Smooth muscle cell (in vitro differentiated cells): ENCODE data around the gene MYOM3. TPM values are rescaled to one million over a fixed set of nuclear protein-coding genes. Genes with fewer than 3 reads are reported as not detected.

Experiments
- DNase-seq: peaks from one replicate; lab custom pipeline; 2025; ENCODE audit not compliant: unreplicated experiment; lab: John Stamatoyannopoulos, UW
- H2AFZ ChIP-seq: fragments of 200-600 bp; sonication (generic); 2 replicates; pipeline ENCODE4 v1.6.0; 2016; ENCODE audit warnings: antibody characterized with exemption, low read depth, mild to moderate bottlenecking
- H3F3A ChIP-seq: fragments of 200-600 bp; sonication (generic); 2 replicates; pipeline ENCODE4 v1.6.0; 2017; ENCODE audit warnings: antibody characterized with exemption, low read depth
- H3K27ac ChIP-seq: fragments of 200-600 bp; sonication (generic); 2 replicates; pipeline ENCODE4 v1.5.1; 2016; ENCODE audit warnings: low read depth, mild to moderate bottlenecking
- H3K27me3 ChIP-seq: fragments of 200-600 bp; sonication (generic); 2 replicates; pipeline ENCODE4 v1.6.1; 2016; ENCODE audit warnings: low read depth, mild to moderate bottlenecking
- H3K36me3 ChIP-seq: fragments of 200-600 bp; sonication (generic); 2 replicates; pipeline ENCODE4 v1.5.1; 2016; ENCODE audit warnings: low read depth
- H3K4me1 ChIP-seq: fragments of 200-600 bp; sonication (generic); 2 replicates; pipeline ENCODE4 v1.5.1; 2016; ENCODE audit warnings: low read depth
- H3K4me2 ChIP-seq: fragments of 200-600 bp; sonication (generic); 2 replicates; pipeline ENCODE4 v1.6.0; 2016; ENCODE audit warnings: mild to moderate bottlenecking
- H3K4me3 ChIP-seq: fragments of 200-600 bp; sonication (generic); 2 replicates; pipeline ENCODE4 v1.5.1; 2016; ENCODE audit warnings: mild to moderate bottlenecking
- H3K79me2 ChIP-seq: fragments of 200-600 bp; sonication (generic); 2 replicates; pipeline ENCODE4 v1.6.0; 2016; ENCODE audit warnings: low read depth, mild to moderate bottlenecking
- H3K9ac ChIP-seq: fragments of 200-600 bp; sonication (generic); 2 replicates; pipeline ENCODE4 v1.6.0; 2016; ENCODE audit warnings: low read depth
- H3K9me3 ChIP-seq: fragments of 200-600 bp; sonication (generic); replicated peaks from 2 replicates; pipeline ENCODE4 v1.5.1; 2016; ENCODE audit warnings: low read depth
- H4K20me1 ChIP-seq: fragments of 200-600 bp; sonication (generic); 2 replicates; pipeline ENCODE4 v1.6.0; 2016; ENCODE audit warnings: low read depth
- WGBS: methylation state at CpG from one replicate; pipeline ENCODE4 v1.1.7; 2016; ENCODE audit warnings: low lambda C conversion rate; 5-methylcytosine and 5-hydroxymethylcytosine counted together
- polyA plus RNA-seq: library from polyadenylated mRNA; unstranded; fragments of >200 nt; fragmentation: Nextera tagmentation; extraction: Ambion mirVana; gene quantifications from 2 replicates; pipeline ENCODE4 v1.2.1, GENCODE V29; 2016
- total RNA-seq: library from RNA; depleted of rRNA; stranded (reverse); fragments of >200 nt; gene quantifications from 2 replicates; pipeline ENCODE4 v1.2.3, GENCODE V29; 2014
- TF ChIP-seq, protein P1 (sequence below): fragments of 200-600 bp; sonication (generic); IDR thresholded peaks from 2 replicates; pipeline ENCODE4 v1.5.1; 2017; ENCODE audit warnings: borderline replicate concordance, mild to moderate bottlenecking, antibody characterized with exemption; ENCODE audit not compliant: insufficient read depth, poor library complexity, severe bottlenecking

Gene MYOM3
- total and polyA plus RNA-seq, 2 experiments from 2014 or later: 0.18 to 0.26 TPM

DNA sequence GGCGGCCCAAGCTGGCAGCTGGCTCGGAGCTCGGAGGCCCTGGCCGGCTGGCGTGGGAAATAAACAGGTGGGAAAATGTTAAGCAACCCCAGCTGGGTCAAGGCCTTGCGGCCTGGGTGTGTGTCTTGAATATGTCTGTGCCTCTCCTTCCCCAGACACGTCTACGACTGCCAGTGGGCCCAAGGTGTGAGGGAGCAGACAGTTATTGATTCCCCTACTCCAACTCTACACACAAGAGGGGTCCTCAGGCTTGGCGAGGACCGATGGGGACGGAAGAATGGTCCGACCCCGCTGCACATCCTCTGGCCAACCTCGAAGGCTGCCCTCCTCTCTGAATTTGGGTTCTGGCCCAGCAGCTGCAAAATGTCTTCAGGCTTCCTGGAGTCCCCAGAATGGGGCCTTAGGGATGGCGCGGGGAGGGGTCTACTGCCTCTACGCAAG is 28.8 kb upstream of the MYOM3 start:
- H4K20me1 ChIP-seq: no peaks in the 10 kb centered on the region
- H3K9me3 ChIP-seq: no peaks in the 10 kb centered on the region
- H3K27me3 ChIP-seq: no peaks in the 10 kb centered on the region
- TF ChIP-seq, protein P1, sequence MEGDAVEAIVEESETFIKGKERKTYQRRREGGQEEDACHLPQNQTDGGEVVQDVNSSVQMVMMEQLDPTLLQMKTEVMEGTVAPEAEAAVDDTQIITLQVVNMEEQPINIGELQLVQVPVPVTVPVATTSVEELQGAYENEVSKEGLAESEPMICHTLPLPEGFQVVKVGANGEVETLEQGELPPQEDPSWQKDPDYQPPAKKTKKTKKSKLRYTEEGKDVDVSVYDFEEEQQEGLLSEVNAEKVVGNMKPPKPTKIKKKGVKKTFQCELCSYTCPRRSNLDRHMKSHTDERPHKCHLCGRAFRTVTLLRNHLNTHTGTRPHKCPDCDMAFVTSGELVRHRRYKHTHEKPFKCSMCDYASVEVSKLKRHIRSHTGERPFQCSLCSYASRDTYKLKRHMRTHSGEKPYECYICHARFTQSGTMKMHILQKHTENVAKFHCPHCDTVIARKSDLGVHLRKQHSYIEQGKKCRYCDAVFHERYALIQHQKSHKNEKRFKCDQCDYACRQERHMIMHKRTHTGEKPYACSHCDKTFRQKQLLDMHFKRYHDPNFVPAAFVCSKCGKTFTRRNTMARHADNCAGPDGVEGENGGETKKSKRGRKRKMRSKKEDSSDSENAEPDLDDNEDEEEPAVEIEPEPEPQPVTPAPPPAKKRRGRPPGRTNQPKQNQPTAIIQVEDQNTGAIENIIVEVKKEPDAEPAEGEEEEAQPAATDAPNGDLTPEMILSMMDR: no peak
- H3K79me2 ChIP-seq: no peaks in the 10 kb centered on the region
- no peak overlapping the region for H3K4me3 ChIP-seq
- no peak overlapping the region for H2AFZ ChIP-seq
- H3K9ac ChIP-seq: no peak overlapping the region
- no peak overlapping the region for H3K27ac ChIP-seq
- H3K4me2 ChIP-seq: no peak overlapping the region
- no peaks in the 10 kb centered on the region for H3K4me1 ChIP-seq
- H3F3A ChIP-seq: no peaks in the 10 kb centered on the region
- WGBS: 86% methylated on average over 17 of the region's 17 CpGs
- no peaks in the 10 kb centered on the region for H3K36me3 ChIP-seq
- no peak for DNase-seq

DNA sequence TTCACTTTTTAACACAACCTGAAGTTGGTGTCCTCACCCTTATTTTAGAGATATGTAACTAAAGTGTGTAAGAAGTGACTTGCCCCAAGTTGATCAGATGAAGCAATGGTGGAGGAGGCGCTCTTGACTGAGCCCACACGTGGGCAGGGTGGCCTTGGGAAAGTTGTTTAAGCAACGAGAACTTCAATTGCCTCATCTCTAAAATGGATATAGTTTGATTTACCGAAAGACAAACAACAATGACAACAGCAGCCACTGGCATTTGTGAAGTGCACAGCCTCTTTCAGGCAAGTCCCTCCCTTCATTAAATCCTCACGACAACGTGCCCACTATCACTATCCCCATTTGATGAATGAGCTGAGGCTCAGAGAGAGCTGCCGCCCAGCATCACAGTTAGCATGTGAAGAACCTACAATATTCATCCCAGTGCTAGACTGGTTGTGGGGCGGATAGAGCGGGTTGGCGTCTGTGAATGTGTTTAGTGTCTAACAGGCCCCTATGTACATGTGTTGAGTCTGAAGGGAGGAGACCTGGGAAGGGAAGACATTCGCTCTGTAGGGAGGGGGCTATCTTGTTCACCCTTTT is 28.0 kb upstream of the MYOM3 start:
- Histone ChIP-seq H4K20me1 (no peaks in the 10 kb centered on the region), H3F3A (no peaks in the 10 kb centered on the region), H3K79me2 (no peaks in the 10 kb centered on the region), H3K36me3 (no peaks in the 10 kb centered on the region), H3K9ac (no peak overlapping the region), H3K27ac (no peak overlapping the region), H3K27me3 (no peaks in the 10 kb centered on the region), H3K9me3 (no peaks in the 10 kb centered on the region), H2AFZ (no peak overlapping the region), H3K4me3 (no peak overlapping the region), H3K4me1 (no peaks in the 10 kb centered on the region), H3K4me2 (no peak overlapping the region)
- TF ChIP-seq, protein P1: no peak
- WGBS: 91% methylated on average over 11 of the region's 11 CpGs
- DNase-seq: no peak

DNA sequence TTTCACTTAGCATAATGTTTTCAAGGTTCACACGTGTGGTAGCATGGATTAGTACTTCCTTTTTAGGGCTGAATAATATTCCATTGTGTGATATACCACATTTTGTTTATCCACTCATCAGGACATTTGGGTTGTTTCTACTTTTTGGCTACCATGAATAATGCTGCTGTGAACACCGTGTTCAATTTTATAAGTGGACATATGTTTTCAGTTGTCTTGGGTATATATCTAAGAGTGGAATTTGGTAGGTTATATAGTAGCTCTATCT is 27.2 kb upstream of the MYOM3 start:
- Histone ChIP-seq H3K9me3 (no peaks in the 10 kb centered on the region), H3K9ac (no peak overlapping the region), H3K4me3 (no peak overlapping the region), H3K27me3 (no peaks in the 10 kb centered on the region), H3K4me2 (no peak overlapping the region), H3K4me1 (no peaks in the 10 kb centered on the region), H3K27ac (no peak overlapping the region), H3K36me3 (no peaks in the 10 kb centered on the region), H3F3A (no peaks in the 10 kb centered on the region), H2AFZ (no peak overlapping the region), H3K79me2 (no peaks in the 10 kb centered on the region), H4K20me1 (no peaks in the 10 kb centered on the region)
- DNase-seq: no peak
- 81% methylated on average over 2 of the region's 2 CpGs for WGBS
- TF ChIP-seq, protein P1: no peak

DNA sequence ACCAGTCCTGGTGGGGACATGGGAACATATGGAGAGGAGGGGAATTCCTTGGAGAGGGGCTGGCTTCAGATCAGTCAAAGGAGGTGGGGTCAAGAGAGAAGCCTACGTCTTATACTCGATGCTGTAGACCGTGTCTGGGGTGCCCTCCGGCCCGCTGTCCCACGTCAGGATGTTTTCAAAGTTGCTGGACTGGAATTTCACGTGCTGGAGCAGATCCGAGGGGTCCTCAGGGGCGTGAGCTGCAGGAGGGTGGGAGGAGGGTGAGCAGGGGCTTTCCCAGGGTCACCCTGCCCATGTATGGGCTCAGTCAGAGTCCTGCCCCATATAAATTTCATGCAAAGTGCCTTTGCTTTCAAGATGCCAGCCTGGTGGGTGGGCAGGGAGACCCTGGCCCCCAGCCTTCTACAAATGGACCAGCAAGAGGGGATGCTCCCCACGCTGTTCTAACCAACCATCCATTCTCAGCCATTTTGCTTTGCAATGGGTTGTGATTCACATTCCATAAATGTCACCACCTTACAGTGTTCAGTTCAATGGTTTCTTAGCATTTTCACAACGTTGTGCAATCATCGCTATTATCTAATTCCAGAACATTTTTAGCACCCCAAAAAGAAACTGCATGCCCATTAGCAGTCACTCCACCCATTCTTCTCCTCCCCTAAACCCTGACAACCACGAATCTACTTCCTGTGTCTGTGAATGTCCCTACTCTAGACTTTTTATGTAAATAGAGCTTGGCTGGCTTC is 26.7 kb upstream of the MYOM3 start:
- Histone ChIP-seq H3K79me2 (no peaks in the 10 kb centered on the region), H4K20me1 (no peaks in the 10 kb centered on the region), H3K4me1 (no peaks in the 10 kb centered on the region), H3K4me2 (no peak overlapping the region), H3K36me3 (no peaks in the 10 kb centered on the region), H3K27me3 (no peaks in the 10 kb centered on the region), H3K4me3 (no peak overlapping the region), H2AFZ (no peak overlapping the region), H3K9ac (no peak overlapping the region), H3F3A (no peaks in the 10 kb centered on the region), H3K9me3 (no peaks in the 10 kb centered on the region), H3K27ac (no peak overlapping the region)
- WGBS: 79% methylated on average over 13 of the region's 13 CpGs
- DNase-seq: no peak
- TF ChIP-seq, protein P1: no peak
